Liver (tissue), 9 donors: ENCODE data around the gene CDH7. TPM values are rescaled to one million over a fixed set of nuclear protein-coding genes. Genes with fewer than 3 reads are reported as not detected.

Experiments
- DNase-seq: peaks from one replicate; pipeline ENCODE4 v3.0.0-alpha.2; 2017; ENCODE audit warnings: low spot score
- H3K27ac ChIP-seq, 2 donors: one replicate each; pipeline ENCODE4 v1.7.0; 2013; ENCODE audit warnings: inconsistent platforms in 2 of 2, low read length in 2 of 2, control low read depth in 1 of 2, low read depth in 1 of 2, mild to moderate bottlenecking in 1 of 2
- H3K27me3 ChIP-seq, 4 donors: one replicate each; pipeline versions ENCODE4 v1.6.1 to v1.7.0; 2013; ENCODE audit warnings: low read length in 3 of 4, inconsistent platforms in 1 of 4, mild to moderate bottlenecking in 1 of 4, moderate library complexity in 1 of 4; ENCODE audit not compliant: control insufficient read depth in 4 of 4, insufficient read depth in 4 of 4
- H3K36me3 ChIP-seq, 4 donors: one replicate each; pipeline versions ENCODE4 v1.6.1 to v1.7.0; 2013; ENCODE audit warnings: low read length in 3 of 4, mild to moderate bottlenecking in 3 of 4, low read depth in 1 of 4, moderate library complexity in 1 of 4; ENCODE audit not compliant: control insufficient read depth in 4 of 4, insufficient read depth in 3 of 4
- H3K4me1 ChIP-seq, 4 donors: one replicate each; pipeline versions ENCODE4 v1.6.1 to v1.7.0; 2013; ENCODE audit warnings: low read length in 3 of 4, mild to moderate bottlenecking in 3 of 4, moderate library complexity in 1 of 4; ENCODE audit not compliant: control insufficient read depth in 4 of 4, insufficient read depth in 4 of 4
- H3K4me3 ChIP-seq, 3 donors: one replicate each; pipeline versions ENCODE4 v1.6.1 to v1.7.0; 2013; ENCODE audit warnings: low read length in 3 of 3, control low read depth in 1 of 3, low read depth in 1 of 3, mild to moderate bottlenecking in 1 of 3
- H3K9ac ChIP-seq, 2 donors: one replicate each; pipeline ENCODE4 v1.7.0; 2013; ENCODE audit warnings: low read length in 2 of 2, mild to moderate bottlenecking in 2 of 2, moderate library complexity in 2 of 2, control low read depth in 1 of 2, low read depth in 1 of 2
- H3K9me3 ChIP-seq, 4 donors: one replicate each; pipeline versions ENCODE4 v1.6.1 to v1.7.0; 2013; ENCODE audit warnings: low read length in 3 of 4; ENCODE audit not compliant: control insufficient read depth in 4 of 4
- ATF3 ChIP-seq: IDR thresholded peaks from 2 replicates; pipeline ENCODE4 v1.6.1; 2016; ENCODE audit warnings: antibody characterized with exemption
- CTCF ChIP-seq: fragments of 150-350 bp; IDR thresholded peaks from 2 replicates; pipeline ENCODE4 v1.5.1; 2017; ENCODE audit warnings: improper control_type of control experiment, low read depth, low read length; ENCODE audit not compliant: missing input control
- EGR1 ChIP-seq, 2 donors: IDR thresholded peaks; 2 replicates each; pipeline ENCODE4 v1.6.1; 2016 to 2018; ENCODE audit warnings: antibody characterized with exemption in 2 of 2, low read depth in 2 of 2
- FOXA1 ChIP-seq: IDR thresholded peaks from 2 replicates; pipeline ENCODE4 v1.6.1; 2016; ENCODE audit warnings: antibody characterized with exemption
- FOXA2 ChIP-seq: IDR thresholded peaks from 2 replicates; pipeline ENCODE4 v1.6.1; 2016; ENCODE audit warnings: antibody characterized with exemption
- GABPA ChIP-seq, 2 donors: IDR thresholded peaks in 1 of 2; conservative IDR thresholded peaks in 1 of 2; 2 replicates each; pipeline ENCODE4 v1.6.1; 2016; ENCODE audit warnings: antibody characterized with exemption in 2 of 2, mild to moderate bottlenecking in 1 of 2, moderate library complexity in 1 of 2
- HNF4A ChIP-seq, 2 donors: conservative IDR thresholded peaks; 2 replicates each; pipeline ENCODE4 v1.6.1; 2016; ENCODE audit warnings: antibody characterized with exemption in 2 of 2, mild to moderate bottlenecking in 2 of 2
- HNF4G ChIP-seq: IDR thresholded peaks from 2 replicates; pipeline ENCODE4 v1.6.1; 2016; ENCODE audit warnings: antibody characterized with exemption
- JUND ChIP-seq, 2 donors: IDR thresholded peaks; 2 replicates each; pipeline ENCODE4 v1.6.1; 2016; ENCODE audit warnings: antibody characterized with exemption in 2 of 2
- MAX ChIP-seq: IDR thresholded peaks from 2 replicates; pipeline ENCODE4 v1.6.1; 2016; ENCODE audit warnings: antibody characterized with exemption
- NR2F2 ChIP-seq: IDR thresholded peaks from 2 replicates; pipeline ENCODE4 v1.6.1; 2016; ENCODE audit warnings: antibody characterized with exemption
- RAD21 ChIP-seq, 2 donors: IDR thresholded peaks; 2 replicates each; pipeline ENCODE4 v1.6.1; 2016; ENCODE audit warnings: antibody characterized with exemption in 2 of 2, mild to moderate bottlenecking in 2 of 2
- REST ChIP-seq: IDR thresholded peaks from 2 replicates; pipeline ENCODE4 v1.6.1; 2016; ENCODE audit warnings: antibody characterized with exemption, mild to moderate bottlenecking
- RXRA ChIP-seq, 2 donors: IDR thresholded peaks; 2 replicates each; pipeline ENCODE4 v1.6.1; 2017 to 2018; ENCODE audit warnings: antibody characterized with exemption in 2 of 2, mild to moderate bottlenecking in 1 of 2
- SP1 ChIP-seq: IDR thresholded peaks from 2 replicates; pipeline ENCODE4 v1.6.1; 2018; ENCODE audit warnings: antibody characterized with exemption, mild to moderate bottlenecking
- TAF1 ChIP-seq: conservative IDR thresholded peaks from 2 replicates; pipeline ENCODE4 v1.6.1; 2016; ENCODE audit warnings: antibody characterized with exemption, mild to moderate bottlenecking
- YY1 ChIP-seq: IDR thresholded peaks from 2 replicates; pipeline ENCODE4 v1.6.1; 2016; ENCODE audit warnings: antibody characterized with exemption, mild to moderate bottlenecking
- ZBTB33 ChIP-seq: IDR thresholded peaks from 2 replicates; pipeline ENCODE4 v1.6.1; 2016; ENCODE audit warnings: antibody characterized with exemption
- WGBS: extraction: QIAGEN DNeasy Blood & Tissue Kit; methylation state at CpG from one replicate; pipeline ENCODE4 v1.1.7; 2013; 5-methylcytosine and 5-hydroxymethylcytosine counted together
- polyA plus RNA-seq, 2 donors: library from polyadenylated mRNA; stranded (reverse) in 1 of 2; unstranded in 1 of 2; fragments of 200-250 nt in 1 of 2; fragments of >200 nt in 1 of 2; fragmentation: Nextera tagmentation in 1 of 2; extraction: Ambion mirVana in 1 of 2; gene quantifications; one replicate each; pipeline versions ENCODE4 v1.2.1 to v1.2.3, GENCODE V29; 2013 to 2015
- total RNA-seq, 2 donors: library from RNA; depleted of rRNA; stranded (reverse); fragments of >200 nt; gene quantifications; one replicate each; pipeline ENCODE4 v1.2.3, GENCODE V29; 2014
- donor health status: healthy.
- donor health status: healthy.
- donor health status: healthy.
- donor health status: healthy.
- donor health status: healthy.

The CDH7 gene
- total and polyA plus RNA-seq, 4 donors, result under 0.01 TPM; not detected in 3

GRCh38 chr18:65811307-65811706 is 60.5 kb downstream of the CDH7 start:
- Histone ChIP-seq H3K27ac (no peak overlapping the region), H3K4me1 (no peaks in the 10 kb centered on the region), H3K9ac (no peak overlapping the region), H3K36me3 (no peaks in the 10 kb centered on the region), H3K9me3 (no peaks in the 10 kb centered on the region), H3K27me3 (peaks cover 0 to 3% (median 0%) of the 10 kb centered on the region in 4 donors), H3K4me3 (no peak overlapping the region)
- 54% methylated on average over 4 of the region's 4 CpGs for WGBS
- no peak for TF ChIP-seq REST
- no peak for TF ChIP-seq FOXA2
- TF ChIP-seq TAF1, result no peak
- no peak for TF ChIP-seq CTCF
- TF ChIP-seq FOXA1, result no peak
- no peak for TF ChIP-seq MAX
- no peak for TF ChIP-seq GABPA (IDR thresholded peaks at IDR 0.05 in 1 of 2, conservative IDR thresholded peaks at IDR 0.05 in 1 of 2)
- TF ChIP-seq NR2F2, result no peak
- TF ChIP-seq ZBTB33, result no peak
- no peak for TF ChIP-seq ATF3
- no peak for TF ChIP-seq RAD21 (IDR thresholded peaks at IDR 0.05)
- TF ChIP-seq EGR1 (IDR thresholded peaks at IDR 0.05; ENCODE audit: low read depth in 2 of 2), result no peak
- TF ChIP-seq YY1, result no peak
- TF ChIP-seq HNF4A (conservative IDR thresholded peaks at IDR 0.05), result no peak
- no peak for TF ChIP-seq SP1
- no peak for TF ChIP-seq JUND (IDR thresholded peaks at IDR 0.05)
- no peak for TF ChIP-seq RXRA (IDR thresholded peaks at IDR 0.05)
- TF ChIP-seq HNF4G, result no peak
- DNase-seq, result no peak

GRCh38 chr18:65815506-65815905 is 64.7 kb downstream of the CDH7 start:
- H3K36me3 ChIP-seq, result no peaks in the 10 kb centered on the region
- TF ChIP-seq MAX, result no peak
- TF ChIP-seq GABPA (IDR thresholded peaks at IDR 0.05 in 1 of 2, conservative IDR thresholded peaks at IDR 0.05 in 1 of 2), result no peak
- TF ChIP-seq FOXA1, result no peak
- no peaks in the 10 kb centered on the region for H3K27me3 ChIP-seq
- no peaks in the 10 kb centered on the region for H3K4me1 ChIP-seq
- no peak overlapping the region for H3K9ac ChIP-seq
- WGBS, result 64% methylated on average over 2 of the region's 2 CpGs
- no peak for DNase-seq
- H3K27ac ChIP-seq, result no peak overlapping the region
- H3K9me3 ChIP-seq, result no peaks in the 10 kb centered on the region
- no peak overlapping the region for H3K4me3 ChIP-seq
